BLaER1 treated with 17β-estradiol and CSF1 and Interleukin-3, amounts not matched to agents 10 nM and 100 nM (cell line): ENCODE measurements around the gene ME3.
"Not testable (repeated sequence)": the region's sequence is repeated elsewhere in the genome, so short reads cannot be mapped to it uniquely, and the experiment has no call there.

Experiments used
- H3K27ac ChIP-seq, 11 experiments: shearing (Covaris generic); formaldehyde crosslinking; 2 replicates each; pipeline ENCODE4 v1.8.1; 2022
- H3K27me3 ChIP-seq, 11 experiments: shearing (Covaris generic); formaldehyde crosslinking; 2 replicates each; pipeline ENCODE4 v1.8.1; 2022
- H3K36me3 ChIP-seq, 11 experiments: shearing (Covaris generic); formaldehyde crosslinking; 2 replicates each; pipeline ENCODE4 v1.8.1; 2022
- H3K4me1 ChIP-seq, 10 experiments: shearing (Covaris generic); formaldehyde crosslinking; 2 replicates each; pipeline ENCODE4 v1.8.1; 2022
- H3K4me2 ChIP-seq, 11 experiments: shearing (Covaris generic); formaldehyde crosslinking; 2 replicates each; pipeline ENCODE4 v1.8.1; 2022
- H3K4me3 ChIP-seq, 10 experiments: shearing (Covaris generic); formaldehyde crosslinking; 2 replicates each; pipeline ENCODE4 v1.8.1; 2022
- H3K9ac ChIP-seq, 11 experiments: shearing (Covaris generic); formaldehyde crosslinking; 2 replicates each; pipeline ENCODE4 v1.8.1; 2022
- H3K9me3 ChIP-seq, 11 experiments: shearing (Covaris generic); formaldehyde crosslinking; replicated peaks in 1 of 11; 2 replicates each; pipeline ENCODE4 v1.8.1; 2022
- H4K20me1 ChIP-seq, 11 experiments: shearing (Covaris generic); formaldehyde crosslinking; 2 replicates each; pipeline ENCODE4 v1.8.1; 2022
- Cebpa-rat ChIP-seq, 11 experiments: shearing (Covaris generic); IDR thresholded peaks; 2 replicates each; pipeline ENCODE4 v1.8.1; 2022

The ME3 gene

GRCh38 chr11:86553265-86553664 lies 119.2 kb downstream of the ME3 start:
- Histone ChIP-seq H3K27ac (no peak overlapping the region), H3K4me3 (no peak overlapping the region), H3K9me3 (no peaks in the 10 kb centered on the region), H3K36me3 (no peaks in the 10 kb centered on the region), H3K27me3 (no peaks in the 10 kb centered on the region), H3K9ac (no peak overlapping the region), H3K4me1 (no peaks in the 10 kb centered on the region), H4K20me1 (no peaks in the 10 kb centered on the region), H3K4me2 (no peak overlapping the region)
- no peak for TF ChIP-seq Cebpa-rat (IDR thresholded peaks at IDR 0.05)

GRCh38 chr11:86551288-86552092 lies 120.9 kb downstream of the ME3 start:
- no peaks in the 10 kb centered on the region for H3K4me1 ChIP-seq
- no peaks in the 10 kb centered on the region for H3K27me3 ChIP-seq
- H3K36me3 ChIP-seq = no peaks in the 10 kb centered on the region
- no peak for TF ChIP-seq Cebpa-rat (IDR thresholded peaks at IDR 0.05)
- no peaks in the 10 kb centered on the region for H4K20me1 ChIP-seq
- no peak overlapping the region for H3K4me2 ChIP-seq
- H3K4me3 ChIP-seq = no peak overlapping the region
- no peaks in the 10 kb centered on the region for H3K9me3 ChIP-seq
- no peak overlapping the region for H3K9ac ChIP-seq
- no peak overlapping the region for H3K27ac ChIP-seq

- H3K27ac ChIP-seq = no peak overlapping the region
- no peak for TF ChIP-seq Cebpa-rat (IDR thresholded peaks at IDR 0.05)
Observed at GRCh38 chr11:86550757-86551156, 121.7 kb downstream of the ME3 start.

GRCh38 chr11:86548271-86548917 lies 124.0 kb downstream of the ME3 start:
- Histone ChIP-seq H3K9me3 (no peaks in the 10 kb centered on the region), H3K36me3 (no peaks in the 10 kb centered on the region), H4K20me1 (no peaks in the 10 kb centered on the region), H3K4me2 (no peak overlapping the region), H3K4me1 (no peaks in the 10 kb centered on the region), H3K27me3 (no peaks in the 10 kb centered on the region), H3K4me3 (no peak overlapping the region), H3K9ac (no peak overlapping the region), H3K27ac (no peak overlapping the region)
- no peak for TF ChIP-seq Cebpa-rat (IDR thresholded peaks at IDR 0.05)

More at GRCh38 chr11:86550757-86551156, 121.7 kb downstream of the ME3 start:
- Histone ChIP-seq H4K20me1 (no peaks in the 10 kb centered on the region), H3K4me2 (no peak overlapping the region), H3K9ac (no peak overlapping the region), H3K36me3 (no peaks in the 10 kb centered on the region), H3K4me3 (no peak overlapping the region), H3K27me3 (no peaks in the 10 kb centered on the region), H3K9me3 (no peaks in the 10 kb centered on the region), H3K4me1 (no peaks in the 10 kb centered on the region)

- H3K27ac ChIP-seq = no peak overlapping the region
- H3K9me3 ChIP-seq = no peaks in the 10 kb centered on the region
- H3K27me3 ChIP-seq = no peaks in the 10 kb centered on the region
- no peak overlapping the region for H3K9ac ChIP-seq
- no peaks in the 10 kb centered on the region for H3K36me3 ChIP-seq
- no peak overlapping the region for H3K4me3 ChIP-seq
- no peaks in the 10 kb centered on the region for H3K4me1 ChIP-seq
- no peak overlapping the region for H3K4me2 ChIP-seq
- H4K20me1 ChIP-seq = no peaks in the 10 kb centered on the region
- no peak for TF ChIP-seq Cebpa-rat (IDR thresholded peaks at IDR 0.05)
Observed at GRCh38 chr11:86547727-86548126, 124.7 kb downstream of the ME3 start.

- H3K36me3 ChIP-seq, H3K4me1 ChIP-seq, H3K4me2 ChIP-seq, H4K20me1 ChIP-seq, H3K27me3 ChIP-seq, H3K9me3 ChIP-seq, H3K9ac ChIP-seq, H3K27ac ChIP-seq, H3K4me3 ChIP-seq: not testable (repeated sequence)
Observed at GRCh38 chr11:86541299-86541698, 131.1 kb downstream of the ME3 start.

GRCh38 chr11:86538223-86538548 lies 134.2 kb downstream of the ME3 start:
- no peak overlapping the region for H3K4me3 ChIP-seq
- H3K4me2 ChIP-seq = no peak overlapping the region
- peaks cover 0 to 4% (median 0%) of the 10 kb centered on the region in 11 experiments; a peak in 2 of 22 replicates for H3K9me3 ChIP-seq
- H3K4me1 ChIP-seq = no peaks in the 10 kb centered on the region
- H3K27me3 ChIP-seq = no peaks in the 10 kb centered on the region
- TF ChIP-seq Cebpa-rat (IDR thresholded peaks at IDR 0.05) = no peak
- H3K9ac ChIP-seq = no peak overlapping the region
- no peaks in the 10 kb centered on the region for H3K36me3 ChIP-seq
- no peaks in the 10 kb centered on the region for H4K20me1 ChIP-seq
- H3K27ac ChIP-seq = no peak overlapping the region

GRCh38 chr11:86537541-86538222 lies 134.7 kb downstream of the ME3 start:
- Histone ChIP-seq H3K4me2 (no peak overlapping the region), H3K36me3 (no peaks in the 10 kb centered on the region), H3K4me3 (no peak overlapping the region), H4K20me1 (no peaks in the 10 kb centered on the region), H3K9me3 (peaks cover 0 to 4% (median 0%) of the 10 kb centered on the region in 11 experiments; a peak in 2 of 22 replicates), H3K4me1 (no peaks in the 10 kb centered on the region), H3K27ac (no peak overlapping the region), H3K27me3 (no peaks in the 10 kb centered on the region), H3K9ac (no peak overlapping the region)
- TF ChIP-seq Cebpa-rat (IDR thresholded peaks at IDR 0.05) = no peak

GRCh38 chr11:86535773-86536172 lies 136.6 kb downstream of the ME3 start:
- no peak overlapping the region for H3K9ac ChIP-seq
- H3K4me1 ChIP-seq = no peaks in the 10 kb centered on the region
- no peaks in the 10 kb centered on the region for H3K36me3 ChIP-seq
- no peaks in the 10 kb centered on the region for H4K20me1 ChIP-seq
- H3K4me2 ChIP-seq = no peak overlapping the region
- no peak overlapping the region for H3K27ac ChIP-seq
- peaks cover 0 to 4% (median 0%) of the 10 kb centered on the region in 11 experiments; a peak in 2 of 22 replicates for H3K9me3 ChIP-seq
- no peak for TF ChIP-seq Cebpa-rat (IDR thresholded peaks at IDR 0.05)
- no peak overlapping the region for H3K4me3 ChIP-seq
- no peaks in the 10 kb centered on the region for H3K27me3 ChIP-seq
